ENCODE data around the gene RIN3. TPM values are rescaled to one million over a fixed set of nuclear protein-coding genes. Genes with fewer than 3 reads are reported as not detected.

The RIN3 gene
- total RNA-seq, 1 donor, result 7.3 TPM

- no peak for TF ChIP-seq CTCF (IDR thresholded peaks at IDR 0.05; ENCODE audit: insufficient read depth, low read depth, low read length)
- no peak overlapping the region for H3K4me3 ChIP-seq (ENCODE audit: low read depth, low read length)
- no peak for DNase-seq (ENCODE audit: low read depth)
These were observed 6.8 kb downstream of the RIN3 start for GRCh38 chr14:92520102-92521057.

DNA sequence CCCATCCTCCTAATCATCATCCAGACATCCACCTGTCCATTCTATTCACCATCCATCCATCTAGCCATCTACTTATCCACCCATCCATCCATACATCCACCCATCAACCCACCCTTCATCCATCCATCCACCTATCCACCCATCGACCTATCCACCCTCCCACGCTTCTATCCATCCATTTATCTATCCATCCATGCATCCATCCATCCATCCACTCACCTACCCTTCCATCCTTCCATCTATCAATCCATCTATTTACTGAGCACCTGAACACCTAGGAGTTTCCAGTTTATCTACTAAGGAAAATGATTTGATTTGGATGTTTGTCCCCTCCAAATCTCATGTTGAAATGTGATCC is 7.5 kb downstream of the RIN3 start:
- TF ChIP-seq CTCF (IDR thresholded peaks at IDR 0.05; ENCODE audit: insufficient read depth, low read depth, low read length), result no peak

GRCh38 chr14:92523752-92524151 is 10.2 kb downstream of the RIN3 start:
- no peak overlapping the region for H3K4me3 ChIP-seq (ENCODE audit: low read depth, low read length)
- no peak for TF ChIP-seq CTCF (IDR thresholded peaks at IDR 0.05; ENCODE audit: insufficient read depth, low read depth, low read length)
- no peak for DNase-seq (ENCODE audit: low read depth)

More for the DNA sequence above, 7.5 kb downstream of the RIN3 start:
- H3K4me3 ChIP-seq (ENCODE audit: low read depth, low read length), result no peak overlapping the region
- no peak for DNase-seq (ENCODE audit: low read depth)

- DNase-seq (ENCODE audit: low read depth), result no peak
- TF ChIP-seq CTCF (IDR thresholded peaks at IDR 0.05; ENCODE audit: insufficient read depth, low read depth, low read length), result no peak
- no peak overlapping the region for H3K4me3 ChIP-seq (ENCODE audit: low read depth, low read length)
These were observed 11.1 kb downstream of the RIN3 start for GRCh38 chr14:92524602-92525185.

DNA sequence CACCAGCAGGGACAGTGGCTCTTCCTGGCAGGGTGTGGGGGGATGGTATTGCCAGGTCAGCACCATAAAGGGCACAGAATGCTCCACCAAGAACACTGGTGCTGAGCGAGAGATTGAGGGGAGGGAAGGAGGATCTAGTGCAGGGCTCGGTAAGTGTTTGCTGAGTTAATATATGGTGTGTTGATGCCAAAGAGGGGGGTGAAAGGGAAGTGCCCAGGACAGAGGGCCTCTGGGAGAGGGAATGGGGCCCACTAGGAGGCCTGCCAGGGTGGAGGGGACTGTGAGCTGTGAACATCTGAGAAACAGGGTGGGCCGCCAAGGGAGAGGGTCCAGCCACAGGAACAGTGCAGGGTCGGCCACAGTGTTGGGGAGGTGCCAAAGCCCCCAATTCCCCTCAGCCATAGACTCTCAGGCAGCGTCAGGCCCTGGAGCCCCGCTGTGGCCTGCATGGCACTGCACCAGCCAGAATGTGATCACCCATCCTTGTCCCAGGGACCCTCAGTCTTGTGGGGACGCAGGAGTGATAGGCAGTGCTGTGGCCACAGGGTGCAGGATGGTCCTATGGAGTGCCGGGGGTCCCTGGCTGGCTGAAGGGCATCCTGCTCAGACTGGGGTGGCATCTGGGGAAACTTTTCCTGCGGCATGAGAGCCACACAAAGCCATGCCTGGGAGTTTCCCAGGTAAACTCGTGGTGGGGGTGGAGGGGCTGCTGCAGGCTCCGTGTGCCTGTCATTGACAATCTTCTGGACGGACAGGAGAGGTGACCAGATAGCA is 11.9 kb downstream of the RIN3 start:
- TF ChIP-seq CTCF (IDR thresholded peaks at IDR 0.05; ENCODE audit: insufficient read depth, low read depth, low read length), result peak; percentile 1
- no peak overlapping the region for H3K4me3 ChIP-seq (ENCODE audit: low read depth, low read length)
- no peak for DNase-seq (ENCODE audit: low read depth)

GRCh38 chr14:92527721-92528120 is 14.1 kb downstream of the RIN3 start:
- DNase-seq (ENCODE audit: low read depth), result no peak
- H3K4me3 ChIP-seq (ENCODE audit: low read depth, low read length), result no peak overlapping the region
- TF ChIP-seq CTCF (IDR thresholded peaks at IDR 0.05; ENCODE audit: insufficient read depth, low read depth, low read length), result no peak

Data from fibroblast of villous mesenchyme (primary cell).